Measurements from ENCODE around the gene DISC1.

GRCh38 chr1:231591466-231591865 is 35.1 kb upstream of the DISC1 start:
- no peak for TF ChIP-seq CTCF (conservative IDR thresholded peaks at IDR 0.05 in 1 of 2, IDR thresholded peaks at IDR 0.05 in 1 of 2; ENCODE audit: low read depth in 1 of 2, low read length in 2 of 2)
- no peak for TF ChIP-seq EZH2 (IDR thresholded peaks at IDR 0.05; ENCODE audit: low read length, missing control alignments)

Measured in fibroblast of lung (primary cell).